Measurements from ENCODE around the gene MYO18B.

Gene MYO18B

GRCh38 chr22:25829237-25829636, 87.2 kb downstream of the MYO18B start:
- H3K4me3 Mint-ChIP-seq, result no peak overlapping the region
- no peaks in the 10 kb centered on the region for H3K9me3 Mint-ChIP-seq (ENCODE audit: low read depth)
- H3K27me3 Mint-ChIP-seq, result no peaks in the 10 kb centered on the region
- no peaks in the 10 kb centered on the region for H3K36me3 Mint-ChIP-seq
- H3K27ac Mint-ChIP-seq, result no peak overlapping the region
- no peaks in the 10 kb centered on the region for H3K4me1 Mint-ChIP-seq (ENCODE audit: low read depth)

DNA sequence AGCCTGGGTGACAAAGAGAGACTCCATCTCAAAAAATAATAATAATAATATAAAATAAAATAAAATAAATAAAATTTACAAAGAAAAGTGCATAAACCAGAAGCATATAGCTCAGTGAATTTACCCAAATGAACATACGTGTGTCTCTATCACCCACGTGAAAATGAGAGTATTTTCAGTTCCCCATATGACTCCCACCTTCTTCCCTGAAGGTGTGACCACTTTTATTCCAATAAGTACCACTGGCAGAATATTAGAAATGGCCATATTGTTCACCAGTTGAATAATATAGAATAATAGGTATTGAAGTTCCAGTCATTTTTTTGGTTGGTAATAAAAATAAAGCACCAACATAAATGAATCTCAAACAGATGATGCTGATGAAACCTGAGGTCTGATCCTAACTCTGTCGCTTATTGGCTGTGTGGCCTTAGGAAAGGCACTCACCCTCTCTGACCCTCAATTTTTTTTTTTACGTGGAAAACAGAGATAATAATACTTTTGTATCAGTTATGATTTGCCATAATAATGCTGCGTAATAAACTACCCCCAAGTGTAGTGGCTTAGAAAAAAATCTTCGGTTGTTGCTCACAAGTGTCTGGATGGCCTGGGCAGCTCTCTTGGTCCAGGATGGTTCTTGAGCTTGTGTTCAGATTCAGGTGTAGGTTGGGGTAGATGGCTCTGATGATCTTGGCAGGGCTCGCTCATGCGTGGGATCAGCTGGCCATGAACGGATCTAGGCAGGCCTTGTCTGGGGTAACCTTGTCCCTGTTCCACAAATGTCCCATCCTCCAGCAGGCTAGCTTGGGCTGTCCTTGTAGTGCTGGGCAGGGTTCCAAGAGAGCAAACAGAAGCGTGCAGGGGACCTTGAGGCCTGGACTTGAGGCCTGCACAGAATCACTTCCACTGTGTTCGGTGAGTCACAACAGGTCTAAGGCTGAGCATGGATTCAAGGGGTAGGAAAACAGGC, 88.1 kb downstream of the MYO18B start:
- Mint-ChIP-seq H3K9me3 (ENCODE audit: low read depth) (no peaks in the 10 kb centered on the region), H3K36me3 (no peaks in the 10 kb centered on the region), H3K27ac (no peak overlapping the region), H3K4me3 (no peak overlapping the region), H3K4me1 (ENCODE audit: low read depth) (no peaks in the 10 kb centered on the region), H3K27me3 (no peaks in the 10 kb centered on the region)

DNA sequence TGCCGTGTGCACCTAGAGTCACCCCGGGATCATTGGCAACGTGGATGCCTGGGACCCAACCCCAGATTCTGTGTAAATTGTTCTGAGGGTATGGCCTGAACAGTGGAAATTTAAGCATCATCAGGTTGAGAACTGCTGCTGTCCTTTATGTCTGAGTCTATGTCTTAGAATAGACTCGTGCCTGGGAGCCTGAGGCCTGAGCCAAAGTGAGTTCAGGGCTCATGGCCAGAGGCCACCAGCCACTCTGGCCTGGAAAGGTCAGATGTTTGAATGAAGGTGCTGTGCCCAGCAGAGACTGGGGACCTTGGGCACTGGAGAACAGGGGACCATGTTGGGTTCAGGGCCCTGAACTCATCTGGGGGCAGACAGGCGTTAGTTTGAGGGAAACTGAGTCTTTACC, 91.1 kb downstream of the MYO18B start:
- Mint-ChIP-seq H3K27ac (no peak overlapping the region), H3K4me3 (no peak overlapping the region)

DNA sequence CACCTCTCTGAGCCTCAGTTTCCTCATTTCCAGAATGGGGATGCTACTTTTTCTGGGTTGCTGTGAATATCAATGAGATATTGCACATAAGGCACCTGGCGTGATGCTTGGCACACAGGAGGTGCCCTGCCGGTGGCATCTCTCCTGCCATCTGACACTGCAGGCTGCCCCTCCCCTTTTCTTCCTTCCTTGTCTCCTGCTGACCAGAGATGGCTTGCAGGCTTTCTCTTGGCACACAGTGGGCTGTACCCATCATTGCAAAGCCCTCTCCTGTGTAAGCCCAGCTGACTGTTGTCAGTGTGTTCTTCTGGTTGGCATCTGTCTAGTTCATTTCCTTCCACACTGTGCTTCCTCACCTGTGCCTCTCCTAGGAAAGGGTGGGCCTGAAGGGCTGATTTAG, 91.7 kb downstream of the MYO18B start:
- Mint-ChIP-seq H3K9me3 (ENCODE audit: low read depth) (no peaks in the 10 kb centered on the region), H3K27me3 (peaks cover 2% of the 10 kb centered on the region), H3K36me3 (no peaks in the 10 kb centered on the region), H3K27ac (no peak overlapping the region), H3K4me1 (ENCODE audit: low read depth) (no peaks in the 10 kb centered on the region), H3K4me3 (no peak overlapping the region)

More for the DNA sequence above, 91.1 kb downstream of the MYO18B start:
- Mint-ChIP-seq H3K4me1 (ENCODE audit: low read depth) (no peaks in the 10 kb centered on the region), H3K36me3 (no peaks in the 10 kb centered on the region), H3K9me3 (ENCODE audit: low read depth) (no peaks in the 10 kb centered on the region), H3K27me3 (peaks cover 2% of the 10 kb centered on the region)

DNA sequence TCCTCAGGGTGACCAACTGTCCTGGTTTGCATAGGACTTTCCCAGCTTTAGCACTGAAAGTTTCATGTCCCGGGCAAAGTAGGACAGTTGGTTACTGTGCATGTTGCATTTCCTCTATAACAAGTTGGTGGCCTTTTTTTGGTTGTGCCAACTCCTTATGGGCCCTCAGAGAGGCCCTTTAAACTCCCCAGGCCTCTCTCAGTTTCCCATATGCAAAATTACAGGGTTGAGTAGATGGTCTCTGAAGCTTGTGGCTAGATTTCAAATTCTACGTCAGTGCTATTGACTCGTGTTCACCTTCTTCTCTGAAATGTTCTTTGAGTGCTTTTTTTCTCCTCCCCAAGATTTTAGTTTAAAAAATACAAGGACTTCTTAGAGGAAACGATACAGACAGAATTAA, 92.5 kb downstream of the MYO18B start:
- Mint-ChIP-seq H3K9me3 (ENCODE audit: low read depth) (no peaks in the 10 kb centered on the region), H3K27ac (no peak overlapping the region), H3K4me1 (ENCODE audit: low read depth) (no peaks in the 10 kb centered on the region), H3K4me3 (no peak overlapping the region), H3K36me3 (no peaks in the 10 kb centered on the region), H3K27me3 (peaks cover 2% of the 10 kb centered on the region)

DNA sequence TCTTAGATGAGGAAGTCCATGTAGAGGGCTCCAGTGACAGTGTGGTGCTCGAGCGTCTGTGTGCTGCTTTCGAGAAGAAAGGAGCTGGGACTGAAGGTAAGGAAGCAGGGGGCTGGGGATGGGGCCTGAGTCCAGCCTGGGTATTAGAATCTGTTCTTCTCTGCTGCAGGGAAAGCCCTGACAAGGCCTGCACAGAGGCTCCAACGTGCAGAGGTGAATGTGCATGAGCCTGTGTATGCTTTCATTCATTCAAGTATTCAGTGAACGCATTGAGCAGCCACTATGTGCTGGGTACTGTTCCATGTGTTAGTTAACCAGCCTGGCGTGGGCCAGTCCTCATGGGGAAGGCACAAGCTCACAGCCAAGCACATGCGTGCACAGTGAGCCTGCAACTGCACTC, 93.4 kb downstream of the MYO18B start:
- Mint-ChIP-seq H3K27me3 (peaks cover 2% of the 10 kb centered on the region), H3K4me3 (no peak overlapping the region), H3K27ac (no peak overlapping the region), H3K4me1 (ENCODE audit: low read depth) (no peaks in the 10 kb centered on the region), H3K36me3 (no peaks in the 10 kb centered on the region), H3K9me3 (ENCODE audit: low read depth) (no peaks in the 10 kb centered on the region)

GRCh38 chr22:25837288-25837900, 95.4 kb downstream of the MYO18B start:
- no peak overlapping the region for H3K4me3 Mint-ChIP-seq
- H3K36me3 Mint-ChIP-seq, result no peaks in the 10 kb centered on the region
- H3K9me3 Mint-ChIP-seq (ENCODE audit: low read depth), result no peaks in the 10 kb centered on the region
- peaks cover 2% of the 10 kb centered on the region for H3K27me3 Mint-ChIP-seq
- H3K4me1 Mint-ChIP-seq (ENCODE audit: low read depth), result no peaks in the 10 kb centered on the region
- H3K27ac Mint-ChIP-seq, result no peak overlapping the region

GRCh38 chr22:25838960-25839741, 97.2 kb downstream of the MYO18B start:
- Mint-ChIP-seq H3K27me3 (peaks cover 2% of the 10 kb centered on the region), H3K4me1 (ENCODE audit: low read depth) (no peaks in the 10 kb centered on the region), H3K9me3 (ENCODE audit: low read depth) (no peaks in the 10 kb centered on the region), H3K27ac (no peak overlapping the region), H3K36me3 (no peaks in the 10 kb centered on the region), H3K4me3 (no peak overlapping the region)

DNA sequence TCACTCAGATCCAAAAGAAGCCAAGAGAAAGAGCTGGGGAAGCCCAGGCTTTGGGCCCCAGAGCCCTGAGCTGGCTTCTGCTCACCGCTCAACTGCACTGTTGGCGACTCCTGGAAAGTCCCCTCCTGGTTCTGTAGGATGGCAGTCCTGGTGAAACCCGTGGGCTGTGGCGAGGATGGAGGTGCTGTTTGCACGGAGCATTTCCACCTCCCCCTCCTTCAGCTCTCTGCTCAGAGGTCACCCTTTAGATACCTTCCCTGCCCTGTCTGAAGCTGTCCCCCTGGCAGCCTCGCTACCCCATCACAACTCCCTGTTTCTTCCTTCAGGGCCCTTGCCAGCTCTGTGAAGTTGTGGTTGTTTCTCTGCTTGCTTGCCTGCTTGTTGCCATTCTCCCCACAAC, 97.8 kb downstream of the MYO18B start:
- Mint-ChIP-seq H3K9me3 (ENCODE audit: low read depth) (no peaks in the 10 kb centered on the region), H3K27me3 (peaks cover 2% of the 10 kb centered on the region), H3K27ac (no peak overlapping the region), H3K36me3 (no peaks in the 10 kb centered on the region), H3K4me1 (ENCODE audit: low read depth) (no peaks in the 10 kb centered on the region), H3K4me3 (no peak overlapping the region)

- H3K4me1 Mint-ChIP-seq (ENCODE audit: low read depth), result no peaks in the 10 kb centered on the region
- H3K4me3 Mint-ChIP-seq, result no peak overlapping the region
- peaks cover 2% of the 10 kb centered on the region for H3K27me3 Mint-ChIP-seq
- H3K36me3 Mint-ChIP-seq, result no peaks in the 10 kb centered on the region
- H3K9me3 Mint-ChIP-seq (ENCODE audit: low read depth), result no peaks in the 10 kb centered on the region
- H3K27ac Mint-ChIP-seq, result no peak overlapping the region
Observed at GRCh38 chr22:25840167-25840566, 98.2 kb downstream of the MYO18B start.

DNA sequence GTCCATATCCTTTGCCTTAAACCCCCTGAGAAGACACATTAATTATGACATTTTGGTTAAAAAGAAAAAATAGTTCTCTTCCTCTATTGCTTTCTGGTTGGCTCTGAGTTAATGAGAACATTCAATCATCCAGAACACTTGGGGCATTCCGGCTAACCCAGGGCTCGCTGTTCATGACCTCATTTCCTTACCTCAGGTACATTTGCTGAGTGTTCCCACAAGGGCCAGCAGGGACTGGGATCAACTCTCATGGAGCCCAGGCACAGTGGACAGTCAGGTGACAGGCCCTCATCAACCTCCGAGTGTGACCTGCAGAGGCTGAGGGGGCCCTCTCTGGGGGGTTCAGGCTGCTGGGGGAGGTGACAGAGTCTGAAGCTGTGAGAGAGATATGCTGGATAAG, 98.9 kb downstream of the MYO18B start:
- Mint-ChIP-seq H3K27ac (no peak overlapping the region), H3K9me3 (ENCODE audit: low read depth) (no peaks in the 10 kb centered on the region), H3K4me1 (ENCODE audit: low read depth) (no peaks in the 10 kb centered on the region), H3K36me3 (no peaks in the 10 kb centered on the region), H3K4me3 (no peak overlapping the region), H3K27me3 (peaks cover 2% of the 10 kb centered on the region)

DNA sequence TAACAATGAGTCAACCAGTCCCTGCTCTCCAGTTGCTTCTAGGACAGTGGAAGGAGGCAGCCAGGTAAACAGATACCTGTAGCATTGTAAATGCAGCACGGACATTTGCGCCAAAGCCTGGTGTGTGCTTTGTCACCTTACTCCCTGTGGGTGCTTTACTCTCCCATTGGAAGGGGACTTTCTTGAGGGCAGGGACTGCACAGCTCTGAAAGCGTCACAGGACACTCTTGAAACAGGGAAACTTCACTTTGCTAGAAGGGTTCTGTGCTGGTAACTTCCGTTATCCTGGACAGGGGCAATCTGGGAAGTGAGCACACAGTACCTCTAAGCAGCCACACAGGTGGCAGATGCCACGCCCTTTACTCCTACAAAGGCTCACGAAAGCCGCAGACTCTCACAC, 99.8 kb downstream of the MYO18B start:
- Mint-ChIP-seq H3K4me3 (no peak overlapping the region), H3K9me3 (ENCODE audit: low read depth) (no peaks in the 10 kb centered on the region), H3K36me3 (no peaks in the 10 kb centered on the region), H3K27ac (no peak overlapping the region), H3K27me3 (no peaks in the 10 kb centered on the region), H3K4me1 (ENCODE audit: low read depth) (no peaks in the 10 kb centered on the region)

DNA sequence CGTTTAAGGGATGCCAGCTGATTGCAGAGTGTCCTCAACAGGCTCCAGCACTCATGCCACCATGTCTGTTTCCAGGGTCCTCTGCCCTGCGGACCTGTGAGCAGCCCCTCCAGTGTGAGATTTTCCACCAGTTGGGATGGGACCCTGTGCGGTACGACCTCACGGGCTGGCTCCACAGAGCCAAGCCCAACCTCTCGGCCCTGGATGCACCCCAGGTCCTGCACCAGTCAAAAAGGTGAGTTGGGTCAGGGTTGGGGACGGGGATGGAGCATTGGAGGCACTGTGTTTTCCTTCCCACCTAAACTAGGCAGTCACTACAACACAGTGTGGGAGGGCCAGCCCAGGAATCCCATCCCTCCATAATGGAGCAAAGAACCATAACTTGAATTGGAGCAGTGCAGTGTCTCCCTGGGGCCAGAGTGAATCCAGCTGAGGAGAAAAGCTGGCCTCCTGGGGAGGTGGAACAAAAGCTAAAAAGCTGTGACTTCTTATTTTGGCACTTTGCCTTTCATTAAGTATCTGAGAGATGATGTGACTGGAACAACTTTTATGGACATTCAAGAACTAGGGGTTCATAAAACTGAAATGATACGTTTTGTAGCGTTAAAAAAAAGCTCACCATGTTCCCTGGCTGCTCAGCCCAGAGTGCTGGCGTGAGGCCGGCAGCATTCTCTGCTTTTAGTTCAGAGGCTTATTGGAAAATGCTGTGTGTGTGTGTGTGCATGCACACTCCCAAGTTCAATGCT, 101.8 kb downstream of the MYO18B start:
- Mint-ChIP-seq H3K27ac (no peak overlapping the region), H3K9me3 (ENCODE audit: low read depth) (no peaks in the 10 kb centered on the region), H3K27me3 (no peaks in the 10 kb centered on the region), H3K36me3 (no peaks in the 10 kb centered on the region), H3K4me1 (ENCODE audit: low read depth) (no peaks in the 10 kb centered on the region), H3K4me3 (no peak overlapping the region)

DNA sequence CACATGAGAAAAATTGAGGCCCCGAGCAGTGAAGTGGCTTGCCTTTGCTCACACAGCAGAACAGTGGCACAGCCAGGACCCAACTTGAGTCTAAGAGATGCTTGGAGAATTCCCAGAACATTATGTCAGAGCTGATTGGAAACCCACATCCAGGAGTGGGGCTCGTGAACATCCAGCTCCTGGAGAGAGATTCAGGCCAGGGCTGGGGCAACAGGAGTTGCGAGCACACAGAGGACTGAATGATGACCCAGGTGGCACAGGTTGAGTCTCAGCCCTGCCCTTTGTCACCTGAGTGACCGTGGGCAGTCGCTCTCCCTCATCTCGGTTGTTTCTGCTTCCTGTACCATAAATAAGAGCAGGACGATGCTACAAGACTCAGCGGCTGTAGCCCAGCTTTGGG, 102.6 kb downstream of the MYO18B start:
- Mint-ChIP-seq H3K36me3 (no peaks in the 10 kb centered on the region), H3K9me3 (ENCODE audit: low read depth) (no peaks in the 10 kb centered on the region), H3K4me1 (ENCODE audit: low read depth) (no peaks in the 10 kb centered on the region), H3K4me3 (no peak overlapping the region), H3K27ac (no peak overlapping the region), H3K27me3 (no peaks in the 10 kb centered on the region)

Data from activated naive CD8-positive, alpha-beta T cell (primary cell).